Activated CD8-positive, alpha-beta memory T cell treated with anti-CD3 and anti-CD28 coated beads for 4 hours (primary cell): Measurements from ENCODE around the gene C1QL3.

ENCODE experiments used
- DNase-seq, 2 donors: peaks; one replicate each; pipeline ENCODE4 v3.0.0-alpha.2; 2020; ENCODE audit warnings: low read depth in 2 of 2

C1QL3 gene

GRCh38 chr10:16521311-16522016, at the start of gene C1QL3:
C1QL3 (minus strand) TSS chr10:16521879; CDS start chr10:16521065, 814 bp downstream.
- no peak for DNase-seq

GRCh38 chr10:16570731-16571130, 49.1 kb upstream of the C1QL3 start:
- DNase-seq: no peak

DNA sequence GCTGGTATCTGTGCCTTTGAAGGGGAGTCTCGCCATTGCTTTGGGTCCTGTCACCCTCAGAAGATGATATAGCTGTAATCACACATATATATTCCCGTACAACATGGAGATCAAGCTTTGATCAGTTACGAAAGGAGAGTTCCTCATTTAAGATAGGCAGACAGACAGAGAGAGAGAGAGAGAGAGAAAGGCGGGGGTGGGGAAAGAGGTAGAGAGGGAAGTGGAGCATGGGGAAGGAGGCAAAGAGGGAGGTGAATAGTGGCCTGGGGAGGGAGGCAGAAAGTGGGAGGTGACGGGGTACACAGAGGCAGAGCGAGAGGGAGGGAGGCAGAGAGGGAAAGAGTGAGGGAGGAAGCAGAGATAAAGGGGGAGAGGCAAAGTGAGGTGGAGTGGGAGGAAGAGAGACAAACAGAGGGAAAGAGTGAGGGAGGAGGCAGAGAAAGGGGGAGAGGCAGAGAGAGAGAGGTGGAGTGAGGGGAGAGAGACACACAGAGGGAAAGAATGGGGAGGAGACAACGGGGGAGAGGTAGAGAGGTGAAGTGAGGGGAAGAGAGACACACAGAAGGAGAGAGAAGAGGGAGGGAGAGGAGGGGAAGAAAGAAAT, 44.6 kb upstream of the C1QL3 start:
- DNase-seq: no peak

- no peak for DNase-seq
These were observed 43.9 kb upstream of the C1QL3 start for GRCh38 chr10:16565604-16566003.

GRCh38 chr10:16562891-16563290, 41.2 kb upstream of the C1QL3 start:
- DNase-seq: no peak

GRCh38 chr10:16559236-16559773, 37.6 kb upstream of the C1QL3 start:
- DNase-seq: no peak

GRCh38 chr10:16547973-16548372, 26.3 kb upstream of the C1QL3 start:
- DNase-seq: no peak

GRCh38 chr10:16545116-16545736, 23.5 kb upstream of the C1QL3 start:
- DNase-seq: no peak

DNA sequence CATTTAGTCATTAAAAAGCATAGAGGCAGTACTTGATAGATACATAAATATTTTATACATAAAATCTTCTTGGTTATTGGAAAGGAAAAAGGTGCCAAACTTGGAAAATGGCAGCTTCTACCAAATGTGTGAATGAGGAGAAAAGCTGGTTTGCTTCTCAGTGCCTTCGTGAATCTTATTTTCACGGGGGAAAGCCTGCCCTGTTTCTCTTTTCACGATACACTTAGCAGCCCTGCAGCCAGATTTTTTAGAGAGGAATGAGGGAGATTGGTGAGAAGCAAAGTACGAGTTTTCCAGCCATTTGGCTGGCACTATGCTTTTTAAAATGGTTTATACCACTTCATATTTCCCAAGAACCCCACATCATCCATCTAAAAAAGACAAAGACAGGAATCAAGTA, 22.9 kb upstream of the C1QL3 start:
- DNase-seq: no peak

DNA sequence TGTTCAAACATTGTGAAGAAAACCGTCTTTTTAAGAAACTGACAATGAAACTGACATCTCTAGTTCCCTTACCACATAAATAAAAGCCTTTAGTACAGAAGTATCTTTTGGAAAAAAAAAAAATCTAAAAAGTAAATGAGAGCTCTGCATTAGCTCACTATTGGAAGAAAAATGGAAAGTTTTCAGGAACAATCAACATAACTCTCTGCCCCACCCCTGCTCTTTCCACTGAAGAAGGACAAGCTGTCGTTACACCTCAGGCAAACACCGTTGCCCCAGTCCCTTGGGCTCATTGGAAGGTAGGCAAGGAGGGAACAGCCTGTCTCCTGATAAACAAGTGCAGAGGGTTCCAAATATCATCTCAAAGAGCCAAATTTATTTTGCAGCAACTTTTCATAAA, 22.4 kb upstream of the C1QL3 start:
- DNase-seq: no peak

GRCh38 chr10:16536155-16536554, 14.5 kb upstream of the C1QL3 start:
- no peak for DNase-seq

- DNase-seq: no peak
These were observed 8.2 kb upstream of the C1QL3 start for GRCh38 chr10:16529853-16530252.

DNA sequence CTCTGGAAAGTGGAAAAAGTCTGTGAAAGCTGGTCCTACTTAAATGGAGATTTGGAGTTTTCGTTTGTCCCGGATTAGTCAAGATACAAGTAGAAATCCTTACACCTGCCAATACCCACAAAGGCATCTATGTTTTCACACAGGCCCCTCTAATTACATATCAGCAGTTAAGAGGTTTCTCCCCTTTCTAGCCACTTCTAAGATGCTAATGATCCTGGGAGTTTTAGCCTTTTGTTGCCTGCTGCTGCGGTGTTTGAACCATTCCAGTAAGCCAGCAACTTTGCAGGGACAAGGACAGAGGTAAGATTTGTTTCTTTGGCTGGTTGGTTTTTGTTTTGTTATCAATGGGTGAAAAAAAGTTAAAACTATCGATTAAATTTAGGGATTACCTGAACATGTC, 5.8 kb upstream of the C1QL3 start:
- no peak for DNase-seq

- no peak for DNase-seq
These were observed 779 bp downstream of the C1QL3 start for GRCh38 chr10:16520900-16521299.

DNA sequence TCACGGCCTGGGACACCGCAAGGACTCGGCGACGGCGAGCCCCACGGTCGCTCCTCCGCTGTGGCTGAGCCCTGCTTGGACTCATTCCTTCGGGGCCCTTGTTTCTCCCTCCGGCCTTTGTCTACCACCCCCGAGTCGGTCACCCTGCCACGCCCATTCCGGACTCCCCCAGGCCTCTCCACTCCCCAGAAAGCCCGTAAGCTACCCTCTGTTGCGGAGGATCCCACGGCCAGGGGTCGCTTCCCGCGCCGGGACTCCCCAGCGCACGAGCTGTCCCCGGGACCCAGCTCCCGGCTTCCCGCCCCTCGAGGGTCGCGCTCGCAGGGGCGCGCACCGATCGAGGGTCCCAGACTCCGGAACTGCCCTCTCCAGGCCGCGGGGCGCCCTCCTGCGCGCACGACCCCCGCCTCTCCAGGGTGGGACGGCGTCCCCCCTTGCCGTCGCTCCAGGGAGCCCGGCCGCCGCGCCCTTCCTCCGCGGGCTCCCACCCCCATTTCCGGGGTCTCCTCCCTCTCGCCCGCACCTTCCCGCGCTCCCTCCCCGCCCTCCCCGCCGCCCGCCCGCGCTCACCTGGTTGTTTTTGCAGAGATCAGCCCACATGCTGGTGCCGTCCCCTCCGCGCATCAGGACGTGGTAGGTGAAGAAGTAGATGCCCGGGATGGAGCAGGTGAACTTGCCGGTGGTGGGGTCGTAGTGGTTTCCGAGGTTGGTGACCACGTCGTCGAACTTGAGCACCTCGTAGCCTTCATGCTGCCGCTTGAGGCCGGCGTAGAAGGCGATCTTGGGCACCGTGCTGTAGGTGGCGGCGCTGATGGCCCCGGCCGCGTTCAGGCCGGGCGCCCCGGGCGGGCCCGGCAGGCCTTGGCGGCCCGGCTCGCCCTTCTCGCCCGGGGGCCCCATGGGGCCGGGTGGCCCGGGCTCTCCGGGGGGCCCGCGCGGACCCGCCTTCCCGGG, 1.5 kb downstream of the C1QL3 start:
- no peak for DNase-seq

DNA sequence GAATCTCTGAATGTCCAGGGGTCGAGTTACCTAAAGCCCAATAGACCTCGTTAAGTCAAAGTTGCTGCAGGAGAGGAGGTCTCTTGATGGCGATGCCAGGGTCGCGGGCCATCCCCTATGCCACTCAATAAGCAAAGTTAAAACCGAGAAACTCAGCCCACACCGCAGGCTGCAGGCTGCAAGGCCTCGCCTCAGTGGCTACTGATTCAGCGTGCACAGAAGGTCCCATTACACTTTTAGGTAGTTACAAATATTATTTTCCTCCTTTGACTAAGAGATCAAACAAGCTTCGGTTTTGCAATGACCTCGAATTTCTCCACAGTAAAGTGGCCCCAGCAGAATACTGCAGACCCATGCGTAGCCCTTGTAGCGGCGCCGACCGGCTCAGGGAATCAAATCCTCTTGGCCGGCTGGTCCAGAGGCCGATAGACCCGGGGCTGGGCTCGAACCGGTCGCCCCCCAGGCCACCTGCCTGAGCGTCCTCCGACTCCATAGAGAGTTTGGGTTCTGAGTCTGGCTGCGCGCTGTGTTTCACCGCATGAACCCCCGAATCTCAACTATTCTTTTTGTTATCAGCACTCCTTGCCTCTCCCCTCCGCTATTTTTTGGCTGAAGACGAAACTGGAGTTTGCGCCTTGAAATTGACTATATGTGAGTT, 2.3 kb downstream of the C1QL3 start:
- no peak for DNase-seq

- DNase-seq: no peak
These were observed 2.9 kb downstream of the C1QL3 start for GRCh38 chr10:16518822-16519221.

GRCh38 chr10:16510843-16511242, 10.8 kb downstream of the C1QL3 start:
- DNase-seq: no peak

DNA sequence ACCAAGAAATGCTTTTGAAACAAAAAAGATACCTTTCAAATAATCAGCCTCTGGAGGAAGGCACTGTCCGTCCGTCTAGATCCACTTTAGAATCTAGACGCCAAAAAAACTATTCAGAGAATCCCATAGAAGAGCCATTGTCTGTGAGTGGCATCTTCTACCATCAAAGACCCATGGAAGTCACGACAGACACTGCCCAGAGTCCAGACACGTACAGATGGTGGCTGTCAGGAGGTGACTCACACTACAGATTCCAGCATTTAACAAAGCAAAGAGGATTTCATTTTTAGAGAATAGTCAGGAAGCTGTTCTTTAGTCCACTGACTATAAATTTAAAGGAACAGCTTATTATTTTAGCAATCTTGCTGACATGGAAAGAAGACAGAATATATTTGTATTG, 11.7 kb downstream of the C1QL3 start:
- no peak for DNase-seq

DNA sequence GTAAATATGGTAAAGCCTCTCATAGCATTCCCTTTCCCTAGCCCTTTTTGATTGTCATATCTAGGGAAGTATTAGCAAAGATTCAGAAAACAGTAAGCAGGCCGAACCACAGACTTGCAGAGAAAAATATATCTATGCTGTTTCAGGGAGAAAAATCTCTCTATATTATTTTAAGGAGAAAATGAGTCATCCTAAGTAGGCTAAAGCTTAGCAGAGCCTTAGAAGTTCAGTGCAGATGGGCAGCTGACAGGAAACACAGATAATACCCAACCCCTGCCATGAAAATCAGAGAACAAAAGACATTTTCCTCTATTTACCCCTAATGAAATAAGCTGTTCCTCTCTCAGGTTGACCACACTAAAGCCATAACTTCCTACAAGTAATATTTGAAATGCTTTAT, 16.5 kb downstream of the C1QL3 start:
- DNase-seq: no peak

DNA sequence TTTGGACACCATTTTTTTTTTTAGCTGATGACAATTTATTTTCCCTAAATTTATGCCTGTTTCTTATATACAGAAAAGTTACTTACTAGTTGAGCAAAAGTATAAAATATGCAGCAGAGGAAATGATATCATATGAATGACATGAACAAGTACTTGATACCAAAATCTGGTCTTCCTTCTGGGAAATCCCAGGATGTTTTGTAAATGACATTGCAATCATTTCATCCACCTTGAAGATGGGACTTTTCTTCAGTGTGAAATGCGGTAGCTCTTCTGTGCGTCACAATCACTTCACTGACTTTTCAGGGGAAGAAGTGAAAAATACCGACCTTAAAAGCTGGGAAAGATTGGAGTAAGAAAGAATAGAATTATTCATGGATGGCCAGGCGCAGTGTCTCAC, 23.8 kb downstream of the C1QL3 start:
- no peak for DNase-seq
